22Rv1 (cell line): ENCODE data around the gene IDH1.
A peak's percentile ranks its signal among the peaks of the same experiment; 100 is the strongest.

Source experiments
- CTCF ChIP-seq: fragments of 450-650 bp; IDR thresholded peaks from 2 replicates; pipeline ENCODE4 v1.5.1; 2017; ENCODE audit warnings: mild to moderate bottlenecking
- ZFX ChIP-seq: fragments of 450-650 bp; IDR thresholded peaks from 2 replicates; pipeline ENCODE4 v1.6.1; 2017; ENCODE audit warnings: antibody characterized with exemption, borderline replicate concordance

GRCh38 chr2:208254118-208254870 is 577 bp downstream of the IDH1 start:
- TF ChIP-seq CTCF (peak; percentile 85), ZFX (no peak)
